HFF-Myc (cell line): Measurements from ENCODE around the gene LANCL2.

ENCODE experiments used
- DNase-seq: peaks from one replicate; pipeline ENCODE4 v3.0.0-alpha.2; 2011; ENCODE audit warnings: low read depth; ENCODE audit errors: extremely low read depth
- H3K4me3 ChIP-seq: replicated peaks from 2 replicates; pipeline ENCODE4 v1.5.1; 2011; ENCODE audit warnings: low read depth, mild to moderate bottlenecking, control low read depth, low read length
- TF ChIP-seq, protein P1 (sequence below): IDR thresholded peaks from 2 replicates; pipeline ENCODE4 v1.5.1; 2012; ENCODE audit warnings: mild to moderate bottlenecking, low read depth, low read length, control low read depth; ENCODE audit errors: missing control alignments

LANCL2 gene

DNA sequence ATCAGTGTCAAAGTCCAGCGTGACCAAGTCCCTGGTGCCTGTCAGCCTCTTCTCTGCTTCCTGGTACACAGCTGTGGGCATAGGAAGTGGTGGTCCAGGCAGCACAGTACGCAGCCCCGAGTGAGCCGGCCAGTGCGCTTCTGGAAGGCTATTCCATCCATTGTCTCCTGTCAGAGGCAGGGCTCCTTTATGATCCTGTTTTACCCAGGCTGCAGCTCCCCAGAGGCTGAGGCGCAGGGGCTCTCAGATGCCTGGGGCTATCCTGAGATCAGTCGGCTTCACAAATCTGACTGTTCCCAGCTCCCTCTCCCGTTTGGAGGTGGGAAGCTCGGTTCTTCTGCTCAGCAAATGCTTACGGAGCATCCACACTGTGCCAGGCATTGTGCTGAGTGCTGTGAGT lies 70.3 kb downstream of the LANCL2 start:
- DNase-seq: no peak

DNA sequence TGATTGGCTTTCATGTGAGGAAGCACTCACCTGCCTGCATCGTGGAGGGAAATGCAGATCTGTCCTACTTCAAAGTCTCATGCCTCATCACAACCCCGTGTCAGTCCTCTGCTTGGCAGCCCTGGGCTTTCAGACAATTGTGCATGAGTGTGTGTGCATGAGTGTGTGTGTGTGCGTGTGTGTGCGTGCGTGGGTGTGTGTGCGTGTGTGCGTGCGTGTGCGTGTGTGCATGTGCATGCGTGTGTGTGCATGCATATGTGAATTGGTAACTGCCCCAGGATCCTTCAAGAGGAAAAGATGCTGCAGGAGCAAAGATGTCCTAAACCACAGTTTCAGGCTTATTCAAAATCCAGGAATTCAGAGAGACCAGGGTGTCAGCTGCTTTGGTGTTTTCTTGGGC lies 71.3 kb downstream of the LANCL2 start:
- TF ChIP-seq, protein P1, sequence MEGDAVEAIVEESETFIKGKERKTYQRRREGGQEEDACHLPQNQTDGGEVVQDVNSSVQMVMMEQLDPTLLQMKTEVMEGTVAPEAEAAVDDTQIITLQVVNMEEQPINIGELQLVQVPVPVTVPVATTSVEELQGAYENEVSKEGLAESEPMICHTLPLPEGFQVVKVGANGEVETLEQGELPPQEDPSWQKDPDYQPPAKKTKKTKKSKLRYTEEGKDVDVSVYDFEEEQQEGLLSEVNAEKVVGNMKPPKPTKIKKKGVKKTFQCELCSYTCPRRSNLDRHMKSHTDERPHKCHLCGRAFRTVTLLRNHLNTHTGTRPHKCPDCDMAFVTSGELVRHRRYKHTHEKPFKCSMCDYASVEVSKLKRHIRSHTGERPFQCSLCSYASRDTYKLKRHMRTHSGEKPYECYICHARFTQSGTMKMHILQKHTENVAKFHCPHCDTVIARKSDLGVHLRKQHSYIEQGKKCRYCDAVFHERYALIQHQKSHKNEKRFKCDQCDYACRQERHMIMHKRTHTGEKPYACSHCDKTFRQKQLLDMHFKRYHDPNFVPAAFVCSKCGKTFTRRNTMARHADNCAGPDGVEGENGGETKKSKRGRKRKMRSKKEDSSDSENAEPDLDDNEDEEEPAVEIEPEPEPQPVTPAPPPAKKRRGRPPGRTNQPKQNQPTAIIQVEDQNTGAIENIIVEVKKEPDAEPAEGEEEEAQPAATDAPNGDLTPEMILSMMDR: no peak
- DNase-seq: no peak

More for the DNA sequence above, 70.3 kb downstream of the LANCL2 start:
- H3K4me3 ChIP-seq: no peak overlapping the region
- TF ChIP-seq, protein P1: no peak

DNA sequence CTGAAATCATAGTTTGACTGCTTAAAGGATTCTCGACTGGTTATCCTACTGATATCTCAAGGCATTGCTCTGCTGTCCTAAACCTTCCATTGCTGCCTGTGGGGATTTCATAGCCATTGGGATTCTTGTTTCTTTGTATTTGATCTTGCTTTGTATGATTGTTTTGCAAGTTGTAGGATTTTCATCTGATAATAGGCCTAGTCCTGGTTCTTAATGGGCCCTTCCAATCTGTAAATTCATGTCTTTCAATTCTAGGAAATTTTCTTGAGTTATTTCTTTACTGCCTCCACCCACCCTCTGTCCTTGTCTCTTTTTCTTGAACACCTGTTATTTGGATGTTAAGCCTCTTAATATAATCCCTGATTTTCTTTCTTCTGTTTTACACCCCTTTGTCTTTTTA lies 72.2 kb downstream of the LANCL2 start:
- H3K4me3 ChIP-seq: no peak overlapping the region
- no peak for DNase-seq
- TF ChIP-seq, protein P1: no peak

More for the DNA sequence above, 71.3 kb downstream of the LANCL2 start:
- H3K4me3 ChIP-seq: no peak overlapping the region

DNA sequence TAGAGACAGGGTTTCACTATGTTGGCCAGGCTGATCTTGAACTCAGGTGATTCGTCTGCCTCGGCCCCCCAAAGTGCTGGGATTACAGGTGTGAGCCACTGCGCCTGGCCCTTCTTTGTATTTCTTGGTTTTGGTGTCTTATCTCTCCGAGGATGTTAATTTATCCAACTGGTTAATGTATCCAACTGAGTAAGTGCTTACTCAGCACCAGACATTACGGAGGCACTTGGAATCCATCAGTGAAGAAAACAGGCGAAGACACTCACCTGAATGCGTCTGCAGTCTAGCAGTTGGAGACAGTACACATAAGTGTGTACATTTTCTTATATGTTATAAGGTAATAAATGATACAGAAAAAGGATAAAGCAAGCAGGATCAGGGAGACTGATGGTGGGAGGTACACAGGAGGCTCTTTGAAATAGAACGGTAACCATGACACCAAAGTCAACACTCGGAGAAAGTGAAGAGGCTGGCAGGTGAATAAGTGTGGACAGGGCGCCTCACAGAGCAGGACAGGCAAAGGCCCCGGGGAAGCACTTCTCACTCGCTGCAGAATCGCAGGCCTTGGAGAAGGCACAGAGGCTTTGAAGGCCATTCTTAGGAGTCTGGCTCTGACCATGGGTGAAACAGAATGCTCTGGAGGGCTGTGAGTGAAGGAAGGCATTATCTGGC lies 73.1 kb downstream of the LANCL2 start:
- no peak overlapping the region for H3K4me3 ChIP-seq
- no peak for DNase-seq
- TF ChIP-seq, protein P1: no peak

DNA sequence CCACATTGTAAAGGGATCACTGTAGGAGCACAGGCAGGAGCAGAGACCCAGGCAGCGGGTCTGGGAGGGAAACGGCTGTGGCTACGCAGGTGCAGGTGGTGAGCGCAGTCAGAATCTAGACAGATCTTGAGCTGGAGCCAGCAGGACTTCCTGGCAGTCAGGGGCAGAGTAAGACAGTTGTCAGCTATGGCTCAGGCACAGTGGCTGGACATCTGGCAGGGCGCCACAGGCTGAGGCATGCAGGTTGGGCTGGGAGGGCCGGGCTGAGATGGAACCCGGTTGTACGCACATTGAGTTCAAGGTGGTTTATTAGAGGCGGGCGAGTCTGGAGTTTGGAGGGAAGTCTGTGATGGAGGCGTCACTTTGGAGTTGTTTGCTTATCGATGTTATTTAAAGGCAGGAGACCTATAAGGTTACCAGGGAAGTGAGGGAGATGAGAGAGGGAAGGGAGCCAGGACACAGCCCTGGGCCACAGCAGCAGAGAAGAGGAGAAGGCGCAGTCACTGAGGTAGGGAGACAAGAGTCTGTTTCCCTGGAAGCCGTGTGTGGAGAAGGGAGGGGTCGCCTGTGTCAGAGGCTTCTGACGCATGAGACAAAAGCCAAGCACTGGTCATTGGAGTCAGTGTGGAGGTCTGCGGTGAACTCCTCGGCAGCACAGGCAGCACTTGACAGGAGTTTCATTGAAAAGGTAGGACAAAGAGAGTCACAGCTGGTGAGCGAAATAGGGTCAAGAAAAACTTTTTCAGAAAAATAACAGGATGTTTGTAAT lies 73.8 kb downstream of the LANCL2 start:
- no peak overlapping the region for H3K4me3 ChIP-seq
- TF ChIP-seq, protein P1: no peak

DNA sequence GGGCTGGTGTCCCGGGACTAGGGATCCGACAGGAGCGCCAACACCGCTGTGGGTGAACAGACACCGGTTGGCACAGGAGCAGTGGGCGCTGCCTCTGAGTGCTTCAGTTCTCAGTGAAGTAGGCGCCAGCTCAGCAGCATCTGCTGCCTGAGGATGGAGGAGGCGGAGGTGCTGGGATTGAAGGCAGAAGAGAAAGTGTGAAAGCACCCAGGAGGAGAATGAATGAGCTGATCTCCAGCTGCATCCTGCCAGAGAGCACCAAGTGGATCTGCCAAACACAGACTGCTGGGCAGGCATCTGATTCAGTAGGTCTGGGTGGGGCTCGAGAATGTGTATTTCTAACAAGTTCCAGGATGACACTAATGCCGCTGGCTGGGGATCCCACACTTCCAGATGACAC lies 74.5 kb downstream of the LANCL2 start:
- TF ChIP-seq, protein P1: no peak
- no peak for DNase-seq
- no peak overlapping the region for H3K4me3 ChIP-seq

More for the DNA sequence above, 73.8 kb downstream of the LANCL2 start:
- DNase-seq: no peak
